Ishikawa (cell line): ENCODE results near the gene SIGLEC6.

Source experiments
- CEBPB ChIP-seq: IDR thresholded peaks from 2 replicates; pipeline ENCODE4 v1.6.1; 2012
- CREB1 ChIP-seq: IDR thresholded peaks from 2 replicates; pipeline ENCODE4 v1.6.1; 2012; ENCODE audit warnings: low read depth
- EP300 ChIP-seq: IDR thresholded peaks from 2 replicates; pipeline ENCODE4 v1.6.1; 2012; ENCODE audit warnings: borderline replicate concordance
- FOXM1 ChIP-seq: IDR thresholded peaks from 2 replicates; pipeline ENCODE4 v1.6.1; 2012; ENCODE audit warnings: low read depth, borderline replicate concordance
- MAX ChIP-seq: IDR thresholded peaks from 2 replicates; pipeline ENCODE4 v1.6.1; 2012
- NFIC ChIP-seq: IDR thresholded peaks from 2 replicates; pipeline ENCODE4 v1.6.1; 2012
- RAD21 ChIP-seq: IDR thresholded peaks from 2 replicates; pipeline ENCODE4 v1.6.1; 2012; ENCODE audit warnings: low read depth
- TCF12 ChIP-seq: IDR thresholded peaks from 2 replicates; pipeline ENCODE4 v1.6.1; 2012; ENCODE audit warnings: low read depth
- YY1 ChIP-seq: IDR thresholded peaks from 2 replicates; pipeline ENCODE4 v1.6.1; 2012; ENCODE audit warnings: low read depth
- TF ChIP-seq, protein P1 (sequence below): IDR thresholded peaks from 2 replicates; pipeline ENCODE4 v1.6.1; 2012; ENCODE audit warnings: low read depth, mild to moderate bottlenecking
- TF ChIP-seq, protein P2 (sequence below): IDR thresholded peaks from 2 replicates; pipeline ENCODE4 v1.6.1; 2012

DNA sequence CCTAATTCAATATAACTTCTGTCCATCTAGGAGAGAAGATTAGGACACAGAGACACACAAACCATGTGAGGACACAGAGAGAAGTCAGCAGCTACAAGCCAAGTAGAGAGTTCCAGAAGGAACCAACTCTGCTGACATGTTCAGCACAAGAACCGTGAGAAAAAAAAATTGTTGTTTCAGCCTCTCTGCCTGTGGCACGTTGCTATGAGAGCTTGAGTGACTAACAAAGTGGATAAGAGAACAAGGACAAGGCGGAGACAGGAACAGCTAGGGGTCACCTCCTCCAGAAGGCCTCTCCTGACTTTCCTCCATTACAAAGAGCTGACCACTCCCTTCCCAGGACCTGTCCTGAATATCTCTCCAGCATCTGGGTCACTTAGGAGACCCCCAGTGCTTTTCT is 24.3 kb downstream of the SIGLEC6 start:
- TF ChIP-seq YY1 (no peak), CEBPB (no peak), EP300 (no peak), MAX (no peak), NFIC (no peak), RAD21 (no peak), FOXM1 (no peak), CREB1 (no peak), TCF12 (no peak)
- TF ChIP-seq, protein P1, sequence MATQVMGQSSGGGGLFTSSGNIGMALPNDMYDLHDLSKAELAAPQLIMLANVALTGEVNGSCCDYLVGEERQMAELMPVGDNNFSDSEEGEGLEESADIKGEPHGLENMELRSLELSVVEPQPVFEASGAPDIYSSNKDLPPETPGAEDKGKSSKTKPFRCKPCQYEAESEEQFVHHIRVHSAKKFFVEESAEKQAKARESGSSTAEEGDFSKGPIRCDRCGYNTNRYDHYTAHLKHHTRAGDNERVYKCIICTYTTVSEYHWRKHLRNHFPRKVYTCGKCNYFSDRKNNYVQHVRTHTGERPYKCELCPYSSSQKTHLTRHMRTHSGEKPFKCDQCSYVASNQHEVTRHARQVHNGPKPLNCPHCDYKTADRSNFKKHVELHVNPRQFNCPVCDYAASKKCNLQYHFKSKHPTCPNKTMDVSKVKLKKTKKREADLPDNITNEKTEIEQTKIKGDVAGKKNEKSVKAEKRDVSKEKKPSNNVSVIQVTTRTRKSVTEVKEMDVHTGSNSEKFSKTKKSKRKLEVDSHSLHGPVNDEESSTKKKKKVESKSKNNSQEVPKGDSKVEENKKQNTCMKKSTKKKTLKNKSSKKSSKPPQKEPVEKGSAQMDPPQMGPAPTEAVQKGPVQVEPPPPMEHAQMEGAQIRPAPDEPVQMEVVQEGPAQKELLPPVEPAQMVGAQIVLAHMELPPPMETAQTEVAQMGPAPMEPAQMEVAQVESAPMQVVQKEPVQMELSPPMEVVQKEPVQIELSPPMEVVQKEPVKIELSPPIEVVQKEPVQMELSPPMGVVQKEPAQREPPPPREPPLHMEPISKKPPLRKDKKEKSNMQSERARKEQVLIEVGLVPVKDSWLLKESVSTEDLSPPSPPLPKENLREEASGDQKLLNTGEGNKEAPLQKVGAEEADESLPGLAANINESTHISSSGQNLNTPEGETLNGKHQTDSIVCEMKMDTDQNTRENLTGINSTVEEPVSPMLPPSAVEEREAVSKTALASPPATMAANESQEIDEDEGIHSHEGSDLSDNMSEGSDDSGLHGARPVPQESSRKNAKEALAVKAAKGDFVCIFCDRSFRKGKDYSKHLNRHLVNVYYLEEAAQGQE = no peak
- TF ChIP-seq, protein P2, sequence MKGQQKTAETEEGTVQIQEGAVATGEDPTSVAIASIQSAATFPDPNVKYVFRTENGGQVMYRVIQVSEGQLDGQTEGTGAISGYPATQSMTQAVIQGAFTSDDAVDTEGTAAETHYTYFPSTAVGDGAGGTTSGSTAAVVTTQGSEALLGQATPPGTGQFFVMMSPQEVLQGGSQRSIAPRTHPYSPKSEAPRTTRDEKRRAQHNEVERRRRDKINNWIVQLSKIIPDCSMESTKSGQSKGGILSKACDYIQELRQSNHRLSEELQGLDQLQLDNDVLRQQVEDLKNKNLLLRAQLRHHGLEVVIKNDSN = no peak
